MCF 10A (cell line): Measurements from ENCODE around the gene TMEM62. TPM values are rescaled to one million over a fixed set of nuclear protein-coding genes. Genes with fewer than 3 reads are reported as not detected.
"Not testable (repeated sequence)": the region's sequence is repeated elsewhere in the genome, so short reads cannot be mapped to it uniquely, and the experiment has no call there.

Experiments
- BruUV-seq: library from RNA; stranded (reverse); fragments of 400-500 nt; replicated peaks from 2 replicates; lab custom pipeline; 2021; lab: Mats Ljungman, UMichigan
- CTCF ChIA-PET: fragments of 300-600 bp; sonication (Branson Sonifier 250); formaldehyde crosslinking; extraction: SDS; loops from one replicate; lab custom pipeline; 2021; ENCODE audit warnings: antibody characterized with exemption, inconsistent platforms; lab: Yijun Ruan, JAX
- POLR2A ChIA-PET: fragments of 300-600, 350-650 bp; sonication (Branson Sonifier 250); formaldehyde crosslinking; extraction: SDS; loops from one replicate; lab custom pipeline; 2020; ENCODE audit warnings: antibody characterized with exemption, inconsistent platforms; lab: Yijun Ruan, JAX
- DNase-seq: peaks from one replicate; pipeline ENCODE4 v3.0.0-alpha.2; 2018; ENCODE audit not compliant: unreplicated experiment
- H3K27ac Mint-ChIP-seq: one replicate; pipeline ENCODE4 v1.8.0; 2022; ENCODE audit warnings: mild to moderate bottlenecking, low read depth, mixed read lengths; ENCODE audit not compliant: unreplicated experiment
- H3K27me3 Mint-ChIP-seq: one replicate; pipeline ENCODE4 v1.8.0; 2022; ENCODE audit warnings: mixed read lengths; ENCODE audit not compliant: insufficient read depth, unreplicated experiment
- H3K36me3 Mint-ChIP-seq: one replicate; pipeline ENCODE4 v1.8.0; 2022; ENCODE audit warnings: mild to moderate bottlenecking, moderate library complexity, mixed read lengths; ENCODE audit not compliant: insufficient read depth, unreplicated experiment
- H3K4me1 Mint-ChIP-seq: one replicate; pipeline ENCODE4 v1.8.0; 2022; ENCODE audit warnings: mixed read lengths; ENCODE audit not compliant: insufficient read depth, unreplicated experiment
- H3K4me3 Mint-ChIP-seq: one replicate; pipeline ENCODE4 v1.8.0; 2022; ENCODE audit warnings: mild to moderate bottlenecking, moderate library complexity, mixed read lengths; ENCODE audit not compliant: unreplicated experiment
- H3K9me3 Mint-ChIP-seq: one replicate; pipeline ENCODE4 v1.8.0; 2022; ENCODE audit warnings: mixed read lengths; ENCODE audit not compliant: unreplicated experiment
- intact Hi-C: fragments of 100-400 bp; cut with micrococcal nuclease; formaldehyde crosslinking; loops from 2 replicates; pipeline ENCODE4 v1.14.1; 2022
- total RNA-seq: library from RNA; stranded (reverse); gene quantifications from 2 replicates; pipeline ENCODE4 v1.2.3, GENCODE V29; 2022
- TF ChIP-seq, protein P1 (sequence below): fragments of 200-600 bp; IDR thresholded peaks from one replicate; pipeline ENCODE4 v1.8.0; 2022; ENCODE audit warnings: antibody characterized with exemption, mild to moderate bottlenecking; ENCODE audit not compliant: unreplicated experiment

The TMEM62 gene
- total RNA-seq, 1 experiment from 2014 or later: 16.9 TPM

DNA sequence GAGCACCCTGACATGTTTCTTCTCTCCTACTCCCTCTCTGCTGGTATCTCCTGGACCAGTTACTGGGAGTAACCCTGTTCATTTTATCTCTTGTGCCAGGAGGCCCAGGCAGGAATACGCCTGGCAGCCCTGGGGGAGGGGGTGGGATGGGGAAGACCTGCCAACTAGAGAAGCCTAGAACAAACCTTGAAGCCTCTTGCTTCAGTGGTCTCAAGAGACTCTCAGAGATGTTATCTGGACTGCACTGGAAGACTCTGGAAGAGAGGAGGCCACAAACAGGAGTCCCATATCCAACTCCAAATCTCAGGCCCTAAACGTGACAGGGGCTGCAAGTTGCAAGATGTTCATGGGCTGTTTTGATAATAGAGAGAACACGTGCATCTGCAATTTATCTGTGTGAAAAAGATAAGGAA is 87.6 kb downstream of the TMEM62 start, which contains the start of gene EPB42:
Gene EPB42, minus strand, starts transcription at position 28 of the 413 bp plus-strand sequence. CDS start 193 bp downstream, outside the sequence.
- no peak for DNase-seq
- TF ChIP-seq, protein P1, sequence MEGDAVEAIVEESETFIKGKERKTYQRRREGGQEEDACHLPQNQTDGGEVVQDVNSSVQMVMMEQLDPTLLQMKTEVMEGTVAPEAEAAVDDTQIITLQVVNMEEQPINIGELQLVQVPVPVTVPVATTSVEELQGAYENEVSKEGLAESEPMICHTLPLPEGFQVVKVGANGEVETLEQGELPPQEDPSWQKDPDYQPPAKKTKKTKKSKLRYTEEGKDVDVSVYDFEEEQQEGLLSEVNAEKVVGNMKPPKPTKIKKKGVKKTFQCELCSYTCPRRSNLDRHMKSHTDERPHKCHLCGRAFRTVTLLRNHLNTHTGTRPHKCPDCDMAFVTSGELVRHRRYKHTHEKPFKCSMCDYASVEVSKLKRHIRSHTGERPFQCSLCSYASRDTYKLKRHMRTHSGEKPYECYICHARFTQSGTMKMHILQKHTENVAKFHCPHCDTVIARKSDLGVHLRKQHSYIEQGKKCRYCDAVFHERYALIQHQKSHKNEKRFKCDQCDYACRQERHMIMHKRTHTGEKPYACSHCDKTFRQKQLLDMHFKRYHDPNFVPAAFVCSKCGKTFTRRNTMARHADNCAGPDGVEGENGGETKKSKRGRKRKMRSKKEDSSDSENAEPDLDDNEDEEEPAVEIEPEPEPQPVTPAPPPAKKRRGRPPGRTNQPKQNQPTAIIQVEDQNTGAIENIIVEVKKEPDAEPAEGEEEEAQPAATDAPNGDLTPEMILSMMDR: no peak
- H3K27ac Mint-ChIP-seq: peak within 1 kb of the TSS; percentile 36
- BruUV-seq: no TSS peak
- peaks cover 6% of the 10 kb centered on the region for H3K4me1 Mint-ChIP-seq
- ChIA-PET CTCF (interaction anchor here (0.6 to 5.6 kb wide), 2 partner anchors 65 to 118 kb away, joined by 3 to 41 read pairs; no protein-coding TSS in a partner anchor), POLR2A (no interaction called here)
- H3K36me3 Mint-ChIP-seq: no peaks in the 10 kb centered on the region
- H3K27me3 Mint-ChIP-seq: no peaks in the 10 kb centered on the region
- H3K9me3 Mint-ChIP-seq: no peaks in the 10 kb centered on the region
- H3K4me3 Mint-ChIP-seq: no peak within 1 kb of the TSS
- intact Hi-C loops: no loop called here

DNA sequence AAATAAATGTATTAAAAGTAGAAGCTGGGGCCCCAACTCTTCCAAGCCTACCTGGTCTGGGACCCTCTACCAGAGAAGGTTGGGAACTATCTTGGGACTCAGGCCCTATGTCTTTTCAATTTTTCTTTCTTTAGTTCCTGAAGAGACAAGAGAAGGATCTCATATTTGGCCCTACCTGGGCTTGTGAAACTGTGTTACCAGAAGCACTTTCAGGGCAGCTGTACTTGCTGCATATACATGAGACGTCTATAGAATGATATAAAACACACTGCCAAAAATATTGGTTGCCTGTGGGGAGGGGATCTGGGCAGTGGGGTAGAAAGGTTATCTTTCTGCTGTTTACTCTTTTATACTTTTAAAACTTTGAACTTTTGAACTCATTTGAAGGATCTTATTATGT is 88.0 kb downstream of the TMEM62 start:
- no TSS peak for BruUV-seq
- Mint-ChIP-seq H3K27me3 (no peaks in the 10 kb centered on the region), H3K9me3 (no peaks in the 10 kb centered on the region), H3K27ac (no peak overlapping the region), H3K4me1 (peaks cover 6% of the 10 kb centered on the region), H3K4me3 (no peak overlapping the region), H3K36me3 (no peaks in the 10 kb centered on the region)
- no peak for DNase-seq
- ChIA-PET CTCF (interaction anchor here (0.6 to 5.6 kb wide), 4 partner anchors 16 to 118 kb away, joined by 3 to 41 read pairs (median 4); no protein-coding TSS in a partner anchor), POLR2A (interaction anchor here (1.2 to 1.9 kb wide), 2 partner anchors 17 to 64 kb away, joined by 4 to 6 read pairs; no protein-coding TSS in a partner anchor)
- intact Hi-C loops: no loop called here
- TF ChIP-seq, protein P1: no peak

DNA sequence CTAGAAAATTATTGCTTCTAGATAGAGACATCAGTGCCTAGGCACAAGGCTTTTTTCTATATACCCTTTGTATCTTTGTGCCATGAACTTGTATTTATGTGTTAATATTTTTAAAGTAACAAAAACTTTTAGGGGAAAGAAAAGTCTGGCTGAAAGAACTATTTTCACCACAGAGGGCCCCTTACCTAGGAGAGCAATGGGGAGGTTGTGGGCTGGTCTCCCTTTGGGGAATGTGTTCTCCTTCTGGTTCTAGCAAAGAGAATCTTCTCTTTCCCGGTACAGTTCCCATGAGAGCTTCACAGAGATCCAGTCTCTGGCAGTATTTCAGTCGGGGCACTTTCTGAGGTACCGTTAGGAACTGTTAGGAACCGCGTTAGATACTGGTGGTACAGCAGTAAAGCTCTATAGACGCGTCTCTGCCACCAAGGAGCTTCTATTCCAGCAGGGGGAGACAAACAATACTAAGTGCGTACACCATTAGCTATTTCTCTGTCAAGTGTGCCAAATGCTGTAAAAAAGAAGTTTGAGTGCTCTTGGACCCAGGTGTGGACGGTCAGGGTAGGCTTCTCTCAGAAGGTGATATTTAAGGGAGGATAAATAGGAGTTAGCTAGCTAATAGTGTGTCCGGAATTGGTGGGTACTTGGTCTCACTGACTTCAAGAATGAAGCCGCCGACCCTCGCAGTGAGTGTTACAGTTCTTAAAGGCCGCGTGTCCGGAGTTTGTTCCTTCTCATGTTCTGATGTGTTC is 92.0 kb downstream of the TMEM62 start:
- Mint-ChIP-seq H3K36me3 (no peaks in the 10 kb centered on the region), H3K4me3 (no peak overlapping the region), H3K27ac (no peak overlapping the region), H3K4me1 (peaks cover under 1% of the 10 kb centered on the region), H3K9me3 (no peaks in the 10 kb centered on the region), H3K27me3 (no peaks in the 10 kb centered on the region)
- POLR2A ChIA-PET: interaction anchor here (0.7 to 3.2 kb wide), 12 partner anchors 13 to 62 kb away, joined by 3 to 32 read pairs (median 4); partner anchors contain the start of gene TGM5
- BruUV-seq: no TSS peak
- CTCF ChIA-PET: interaction anchor here (0.6 to 3.5 kb wide), 46 partner anchors 9 to 1173 kb away, joined by 3 to 222 read pairs (median 6); partner anchors contain the start of genes CCNDBP1, TGM5 and TGM7
- DNase-seq: peak; percentile 77
- intact Hi-C loops: loop anchor here (1.0 kb wide), 2 partner anchors 43 to 60 kb away; no protein-coding TSS in a partner anchor
- TF ChIP-seq, protein P1: peak; percentile 75

DNA sequence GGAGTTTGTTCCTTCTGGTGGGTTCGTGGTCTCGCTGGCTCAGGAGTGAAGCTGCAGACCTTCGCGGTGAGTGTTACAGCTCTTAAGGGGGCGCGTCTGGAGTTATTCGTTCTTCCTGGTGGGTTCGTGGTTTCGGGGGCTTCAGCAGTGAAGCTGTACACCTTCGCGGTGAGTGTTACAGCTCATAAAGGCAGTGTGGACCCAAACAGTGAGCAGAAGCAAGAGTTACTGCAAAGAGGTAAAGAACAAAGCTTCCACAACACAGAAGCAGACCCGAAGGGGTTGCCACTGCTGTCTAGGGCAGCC is 92.5 kb downstream of the TMEM62 start:
- ChIA-PET CTCF (interaction anchor here (0.6 to 3.5 kb wide), 42 partner anchors 10 to 1174 kb away, joined by 3 to 222 read pairs (median 6); partner anchors contain the start of genes CCNDBP1, TGM5 and TGM7), POLR2A (interaction anchor here (0.7 to 3.2 kb wide), 10 partner anchors 13 to 62 kb away, joined by 3 to 32 read pairs (median 4); partner anchors contain the start of gene TGM5)
- intact Hi-C loops: loop anchor here (1.0 kb wide), 2 partner anchors 42 to 59 kb away; no protein-coding TSS in a partner anchor
- not testable (repeated sequence) for H3K27me3 Mint-ChIP-seq, H3K4me3 Mint-ChIP-seq, H3K27ac Mint-ChIP-seq, DNase-seq, H3K9me3 Mint-ChIP-seq, H3K4me1 Mint-ChIP-seq, BruUV-seq, H3K36me3 Mint-ChIP-seq
